Stimulated activated CD8-positive, alpha-beta memory T cell treated with anti-CD3 and anti-CD28 coated beads, Interleukin-4, amount 100 ng/mL, for 1 hour (primary cell): ENCODE measurements around the gene ARL13B.
"Not testable (repeated sequence)": the region's sequence is repeated elsewhere in the genome, so short reads cannot be mapped to it uniquely, and the experiment has no call there.

Experiments used
- DNase-seq, 2 donors: peaks; one replicate each; pipeline ENCODE4 v3.0.0-alpha.2; 2020; ENCODE audit warnings: low read depth in 2 of 2, low spot score in 1 of 2

ARL13B gene

GRCh38 chr3:93979850-93980676, at the start of gene ARL13B:
Gene ARL13B (plus strand): TSS chr3:93980155. CDS start chr3:93980424, 269 bp downstream.
- DNase-seq: peak; percentile 76 to 87

- DNase-seq: no peak
These were observed 48.2 kb upstream of the ARL13B start for GRCh38 chr3:93931597-93932229.

GRCh38 chr3:93934366-93935046, 45.4 kb upstream of the ARL13B start:
- no peak for DNase-seq

- DNase-seq: no peak
These were observed 43.4 kb upstream of the ARL13B start for GRCh38 chr3:93936549-93936948.

GRCh38 chr3:93937485-93937884, 42.5 kb upstream of the ARL13B start:
- not testable (repeated sequence) for DNase-seq

- DNase-seq: not testable (repeated sequence)
These were observed 30.0 kb upstream of the ARL13B start for GRCh38 chr3:93949958-93950357.

- DNase-seq: no peak
These were observed 18.9 kb upstream of the ARL13B start for GRCh38 chr3:93961026-93961425.

GRCh38 chr3:93961489-93961888, 18.5 kb upstream of the ARL13B start:
- no peak for DNase-seq

GRCh38 chr3:93962798-93963197, 17.2 kb upstream of the ARL13B start:
- DNase-seq: no peak

- not testable (repeated sequence) for DNase-seq
These were observed 14.8 kb upstream of the ARL13B start for GRCh38 chr3:93965106-93965505.

GRCh38 chr3:93969443-93969842, 10.5 kb upstream of the ARL13B start:
- DNase-seq: no peak

GRCh38 chr3:93969997-93970396, 10.0 kb upstream of the ARL13B start:
- DNase-seq: no peak

- peak in 1 of 2 donors; percentile 3 for DNase-seq
These were observed 6.5 kb upstream of the ARL13B start, which contains the start of gene PROS1 for GRCh38 chr3:93973131-93974126. Gene PROS1 (minus strand): TSS chr3:93973896. CDS start chr3:93973749, 147 bp downstream.

GRCh38 chr3:93981649-93982048, 1.7 kb downstream of the ARL13B start:
- DNase-seq: no peak

GRCh38 chr3:93983408-93983807, 3.5 kb downstream of the ARL13B start:
- no peak for DNase-seq

GRCh38 chr3:93984618-93985017, 4.7 kb downstream of the ARL13B start:
- DNase-seq: no peak

- DNase-seq: no peak
These were observed 8.3 kb downstream of the ARL13B start for GRCh38 chr3:93988283-93988682.

GRCh38 chr3:93988764-93989163, 8.8 kb downstream of the ARL13B start:
- no peak for DNase-seq

GRCh38 chr3:93989241-93989640, 9.3 kb downstream of the ARL13B start:
- DNase-seq: no peak

- DNase-seq: no peak
These were observed 11.7 kb downstream of the ARL13B start for GRCh38 chr3:93991631-93992030.

- no peak for DNase-seq
These were observed 12.3 kb downstream of the ARL13B start for GRCh38 chr3:93992207-93992606.
